Fibroblast of lung (primary cell): ENCODE results near the gene GTF2F2.

Source experiments
- EZH2 ChIP-seq: IDR thresholded peaks from 2 replicates; pipeline ENCODE4 v1.5.1; 2012; ENCODE audit warnings: low read length, control low read depth, mild to moderate bottlenecking; ENCODE audit errors: missing control alignments
- TF ChIP-seq, protein P1 (sequence below), 2 donors: IDR thresholded peaks in 1 of 2; conservative IDR thresholded peaks in 1 of 2; 1 replicate in 1 of 2; 2 replicates in 1 of 2; pipeline ENCODE4 v1.5.1; 2011 to 2012; ENCODE audit warnings: low read length in 2 of 2, control low read depth in 1 of 2, inconsistent platforms in 1 of 2, low read depth in 1 of 2, mild to moderate bottlenecking in 1 of 2

DNA sequence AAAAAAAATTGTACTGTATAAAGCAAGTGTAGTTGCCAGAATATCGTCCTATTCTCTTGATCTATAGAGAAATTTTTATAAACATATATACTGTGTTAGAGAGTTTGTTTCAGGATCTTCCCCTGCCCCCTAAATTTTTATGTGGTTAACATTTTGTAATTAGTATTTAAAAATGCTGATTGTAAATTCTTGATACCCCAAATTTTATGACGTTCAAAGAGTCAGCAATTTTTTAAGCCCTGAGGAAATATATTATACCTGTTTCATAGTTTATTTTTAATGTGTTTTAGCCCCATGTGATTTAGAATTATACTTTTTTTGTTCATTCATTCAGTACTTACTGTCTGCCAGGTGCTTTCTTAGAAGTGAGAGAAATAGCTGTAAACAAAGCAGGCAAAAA is 87.8 kb downstream of the GTF2F2 start:
- TF ChIP-seq, protein P1, sequence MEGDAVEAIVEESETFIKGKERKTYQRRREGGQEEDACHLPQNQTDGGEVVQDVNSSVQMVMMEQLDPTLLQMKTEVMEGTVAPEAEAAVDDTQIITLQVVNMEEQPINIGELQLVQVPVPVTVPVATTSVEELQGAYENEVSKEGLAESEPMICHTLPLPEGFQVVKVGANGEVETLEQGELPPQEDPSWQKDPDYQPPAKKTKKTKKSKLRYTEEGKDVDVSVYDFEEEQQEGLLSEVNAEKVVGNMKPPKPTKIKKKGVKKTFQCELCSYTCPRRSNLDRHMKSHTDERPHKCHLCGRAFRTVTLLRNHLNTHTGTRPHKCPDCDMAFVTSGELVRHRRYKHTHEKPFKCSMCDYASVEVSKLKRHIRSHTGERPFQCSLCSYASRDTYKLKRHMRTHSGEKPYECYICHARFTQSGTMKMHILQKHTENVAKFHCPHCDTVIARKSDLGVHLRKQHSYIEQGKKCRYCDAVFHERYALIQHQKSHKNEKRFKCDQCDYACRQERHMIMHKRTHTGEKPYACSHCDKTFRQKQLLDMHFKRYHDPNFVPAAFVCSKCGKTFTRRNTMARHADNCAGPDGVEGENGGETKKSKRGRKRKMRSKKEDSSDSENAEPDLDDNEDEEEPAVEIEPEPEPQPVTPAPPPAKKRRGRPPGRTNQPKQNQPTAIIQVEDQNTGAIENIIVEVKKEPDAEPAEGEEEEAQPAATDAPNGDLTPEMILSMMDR (conservative IDR thresholded peaks at IDR 0.05 in 1 of 2, IDR thresholded peaks at IDR 0.05 in 1 of 2; ENCODE audit: low read depth in 1 of 2, low read length in 2 of 2) = no peak
- TF ChIP-seq EZH2 = no peak
